GM12874 (cell line): ENCODE measurements around the gene COL8A2.

ENCODE experiments used
- TF ChIP-seq, protein P1 (sequence below): IDR thresholded peaks from 2 replicates; pipeline ENCODE4 v1.5.1; 2011; ENCODE audit warnings: low read depth, mild to moderate bottlenecking, control low read depth, low read length, moderate library complexity; ENCODE audit not compliant: insufficient read depth

COL8A2 gene

DNA sequence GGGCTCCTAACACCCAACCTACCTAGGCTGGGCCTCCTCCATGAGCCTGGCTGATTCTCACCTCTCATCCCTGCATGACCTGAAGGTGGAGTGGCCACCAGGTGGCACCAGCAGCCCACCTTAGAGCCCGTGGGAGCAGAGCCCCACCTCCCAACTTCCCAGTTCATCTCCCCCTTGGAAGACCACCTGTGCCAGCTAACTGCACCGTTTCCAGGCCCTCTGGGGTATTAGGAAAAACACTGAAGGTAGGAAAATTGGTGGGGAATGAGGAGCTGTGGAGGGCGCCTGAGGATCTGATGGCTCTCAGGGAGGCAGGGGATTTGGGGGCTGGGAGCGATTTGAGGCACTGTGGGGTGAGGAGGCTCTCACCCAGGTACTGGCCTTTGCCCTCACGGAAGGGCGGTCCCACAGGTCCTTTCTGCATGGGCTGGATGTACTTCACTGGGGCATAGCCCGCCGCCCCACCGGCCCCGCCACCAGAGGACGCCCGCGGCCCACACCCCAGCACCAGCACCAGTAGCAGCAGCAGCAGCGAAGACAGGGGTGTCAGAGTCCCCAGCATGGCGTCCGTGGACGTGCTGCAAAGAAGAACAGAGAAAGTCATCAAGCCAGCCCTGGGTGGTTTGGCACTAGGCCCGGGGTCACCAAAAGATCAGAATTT lies 25.2 kb downstream of the COL8A2 start:
- TF ChIP-seq, protein P1, sequence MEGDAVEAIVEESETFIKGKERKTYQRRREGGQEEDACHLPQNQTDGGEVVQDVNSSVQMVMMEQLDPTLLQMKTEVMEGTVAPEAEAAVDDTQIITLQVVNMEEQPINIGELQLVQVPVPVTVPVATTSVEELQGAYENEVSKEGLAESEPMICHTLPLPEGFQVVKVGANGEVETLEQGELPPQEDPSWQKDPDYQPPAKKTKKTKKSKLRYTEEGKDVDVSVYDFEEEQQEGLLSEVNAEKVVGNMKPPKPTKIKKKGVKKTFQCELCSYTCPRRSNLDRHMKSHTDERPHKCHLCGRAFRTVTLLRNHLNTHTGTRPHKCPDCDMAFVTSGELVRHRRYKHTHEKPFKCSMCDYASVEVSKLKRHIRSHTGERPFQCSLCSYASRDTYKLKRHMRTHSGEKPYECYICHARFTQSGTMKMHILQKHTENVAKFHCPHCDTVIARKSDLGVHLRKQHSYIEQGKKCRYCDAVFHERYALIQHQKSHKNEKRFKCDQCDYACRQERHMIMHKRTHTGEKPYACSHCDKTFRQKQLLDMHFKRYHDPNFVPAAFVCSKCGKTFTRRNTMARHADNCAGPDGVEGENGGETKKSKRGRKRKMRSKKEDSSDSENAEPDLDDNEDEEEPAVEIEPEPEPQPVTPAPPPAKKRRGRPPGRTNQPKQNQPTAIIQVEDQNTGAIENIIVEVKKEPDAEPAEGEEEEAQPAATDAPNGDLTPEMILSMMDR = peak; percentile 83

GRCh38 chr1:36098650-36099365 lies 26.2 kb downstream of the COL8A2 start:
- TF ChIP-seq, protein P1 = no peak

GRCh38 chr1:36097693-36098585 lies 27.1 kb downstream of the COL8A2 start:
- TF ChIP-seq, protein P1 = no peak

- TF ChIP-seq, protein P1 = peak; percentile 22; the same call in 1 of the 2 replicates
Observed at GRCh38 chr1:36096500-36097432, 28.3 kb downstream of the COL8A2 start.

DNA sequence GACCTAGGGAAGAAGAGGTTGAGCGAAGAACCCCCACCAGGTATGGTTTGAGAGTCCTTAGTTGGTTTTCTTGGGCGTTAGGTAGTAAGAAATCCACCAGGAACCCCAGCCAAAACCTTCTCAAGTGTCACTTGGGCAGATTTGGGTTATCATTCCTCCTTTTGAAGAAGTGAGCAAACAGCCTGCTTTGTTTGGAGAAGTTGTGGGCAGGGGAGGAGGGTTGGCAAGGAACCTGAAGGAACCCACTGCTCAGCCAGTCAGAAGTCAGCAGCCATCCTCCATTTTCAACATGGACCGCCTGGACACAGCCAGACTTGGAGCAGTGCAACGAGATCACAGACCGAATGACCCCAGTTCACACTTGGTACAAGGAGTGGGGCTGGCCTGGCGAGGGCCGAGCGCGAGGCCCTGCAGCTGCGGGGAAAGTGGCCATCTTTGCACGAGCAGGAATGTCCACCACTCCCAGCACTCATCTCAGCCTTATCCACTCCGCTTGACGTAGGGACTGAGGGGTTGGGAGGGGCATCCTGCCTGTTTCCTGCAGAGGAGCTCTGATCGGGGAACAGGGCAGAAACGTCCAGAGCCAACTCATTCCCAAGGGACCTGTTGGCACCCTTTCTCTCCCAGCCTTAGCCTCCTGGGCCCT lies 29.1 kb downstream of the COL8A2 start:
- TF ChIP-seq, protein P1 = no peak

DNA sequence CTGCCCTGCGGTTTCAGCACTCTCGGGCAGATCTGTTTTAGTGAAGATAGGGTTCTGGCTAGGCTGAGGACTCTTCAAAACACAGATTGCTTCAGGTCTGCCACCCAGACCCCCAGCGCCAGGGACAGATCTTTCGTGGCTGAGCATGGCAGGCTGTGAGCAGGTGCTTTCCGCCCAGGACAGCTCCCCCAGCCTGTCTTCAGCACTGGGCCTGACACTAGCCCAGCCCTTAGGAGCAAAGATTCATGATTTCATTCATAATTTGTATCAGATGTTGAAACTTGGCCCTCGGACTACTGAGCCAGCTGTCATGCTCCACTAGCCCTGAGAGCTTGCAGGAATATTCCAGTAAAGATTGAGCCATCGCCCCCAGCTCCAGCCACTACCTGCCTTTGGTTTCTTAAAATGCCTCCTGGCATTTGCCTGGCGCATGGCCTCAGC lies 30.4 kb downstream of the COL8A2 start:
- TF ChIP-seq, protein P1 = no peak
